Retinal pigment epithelial cell (primary cell): Measurements from ENCODE around the gene BCAN.

Source experiments
- DNase-seq: peaks from one replicate; pipeline ENCODE4 v3.0.0-alpha.2; 2010; ENCODE audit warnings: low read depth
- H3K4me3 ChIP-seq: 2 replicates; pipeline ENCODE4 v1.5.1; 2011; ENCODE audit warnings: mild to moderate bottlenecking, low read length, control low read depth, moderate library complexity
- TF ChIP-seq, protein P1 (sequence below): conservative IDR thresholded peaks from 2 replicates; pipeline ENCODE4 v1.5.1; 2011; ENCODE audit warnings: low read depth, low read length, control low read depth, inconsistent platforms

BCAN gene

GRCh38 chr1:156673387-156674121, 31.6 kb downstream of the BCAN start:
- TF ChIP-seq, protein P1, sequence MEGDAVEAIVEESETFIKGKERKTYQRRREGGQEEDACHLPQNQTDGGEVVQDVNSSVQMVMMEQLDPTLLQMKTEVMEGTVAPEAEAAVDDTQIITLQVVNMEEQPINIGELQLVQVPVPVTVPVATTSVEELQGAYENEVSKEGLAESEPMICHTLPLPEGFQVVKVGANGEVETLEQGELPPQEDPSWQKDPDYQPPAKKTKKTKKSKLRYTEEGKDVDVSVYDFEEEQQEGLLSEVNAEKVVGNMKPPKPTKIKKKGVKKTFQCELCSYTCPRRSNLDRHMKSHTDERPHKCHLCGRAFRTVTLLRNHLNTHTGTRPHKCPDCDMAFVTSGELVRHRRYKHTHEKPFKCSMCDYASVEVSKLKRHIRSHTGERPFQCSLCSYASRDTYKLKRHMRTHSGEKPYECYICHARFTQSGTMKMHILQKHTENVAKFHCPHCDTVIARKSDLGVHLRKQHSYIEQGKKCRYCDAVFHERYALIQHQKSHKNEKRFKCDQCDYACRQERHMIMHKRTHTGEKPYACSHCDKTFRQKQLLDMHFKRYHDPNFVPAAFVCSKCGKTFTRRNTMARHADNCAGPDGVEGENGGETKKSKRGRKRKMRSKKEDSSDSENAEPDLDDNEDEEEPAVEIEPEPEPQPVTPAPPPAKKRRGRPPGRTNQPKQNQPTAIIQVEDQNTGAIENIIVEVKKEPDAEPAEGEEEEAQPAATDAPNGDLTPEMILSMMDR, result no peak
- H3K4me3 ChIP-seq, result no peak overlapping the region
- no peak for DNase-seq

DNA sequence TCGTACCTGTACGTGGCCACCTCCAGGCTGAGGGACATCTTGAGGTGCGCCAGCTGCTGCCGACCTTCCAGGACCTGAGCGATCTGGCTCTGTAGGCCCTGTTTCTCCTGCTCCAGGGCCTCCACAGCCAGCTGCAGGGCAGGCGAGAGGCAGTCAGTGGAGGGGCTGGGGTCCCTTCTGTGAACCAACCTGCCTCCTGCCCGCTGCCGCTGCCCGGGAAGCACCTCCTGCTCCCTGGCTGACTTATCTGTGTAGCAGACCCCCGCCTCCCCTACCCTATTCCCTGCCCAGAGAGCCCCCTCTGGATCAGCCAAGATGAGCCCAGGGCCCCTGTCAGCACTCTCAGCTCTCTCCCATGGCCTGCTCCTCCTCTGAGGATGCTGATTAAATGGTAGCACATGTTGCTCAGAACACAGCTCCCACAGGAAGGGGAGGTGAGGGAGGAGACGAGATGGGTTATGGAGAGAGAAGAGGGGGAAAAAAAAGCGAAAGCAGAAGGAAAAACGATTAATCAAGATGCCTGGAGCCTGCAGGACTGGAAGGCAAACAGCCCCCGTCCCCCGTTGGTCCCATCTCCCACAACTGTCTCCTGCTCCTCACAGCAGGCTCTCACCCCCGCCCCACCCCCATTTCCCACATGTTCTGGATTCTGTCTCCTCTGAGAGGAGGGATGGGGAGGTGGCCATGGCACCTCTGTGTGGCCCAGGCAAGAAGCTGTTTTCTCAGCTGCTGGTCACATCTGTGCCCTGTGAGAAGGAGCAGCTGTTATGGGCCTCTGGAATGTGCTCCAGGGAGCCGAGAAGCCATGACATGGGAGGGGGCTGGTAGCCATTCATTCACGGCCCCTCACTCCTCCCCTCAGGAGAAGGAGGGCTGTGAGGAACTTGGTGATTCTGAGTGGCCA, 33.5 kb downstream of the BCAN start:
- no peak overlapping the region for H3K4me3 ChIP-seq
- TF ChIP-seq, protein P1, result no peak
- DNase-seq, result no peak

- no peak overlapping the region for H3K4me3 ChIP-seq
- DNase-seq, result no peak
- TF ChIP-seq, protein P1, result no peak
Observed at GRCh38 chr1:156676114-156676819, 34.4 kb downstream of the BCAN start.

DNA sequence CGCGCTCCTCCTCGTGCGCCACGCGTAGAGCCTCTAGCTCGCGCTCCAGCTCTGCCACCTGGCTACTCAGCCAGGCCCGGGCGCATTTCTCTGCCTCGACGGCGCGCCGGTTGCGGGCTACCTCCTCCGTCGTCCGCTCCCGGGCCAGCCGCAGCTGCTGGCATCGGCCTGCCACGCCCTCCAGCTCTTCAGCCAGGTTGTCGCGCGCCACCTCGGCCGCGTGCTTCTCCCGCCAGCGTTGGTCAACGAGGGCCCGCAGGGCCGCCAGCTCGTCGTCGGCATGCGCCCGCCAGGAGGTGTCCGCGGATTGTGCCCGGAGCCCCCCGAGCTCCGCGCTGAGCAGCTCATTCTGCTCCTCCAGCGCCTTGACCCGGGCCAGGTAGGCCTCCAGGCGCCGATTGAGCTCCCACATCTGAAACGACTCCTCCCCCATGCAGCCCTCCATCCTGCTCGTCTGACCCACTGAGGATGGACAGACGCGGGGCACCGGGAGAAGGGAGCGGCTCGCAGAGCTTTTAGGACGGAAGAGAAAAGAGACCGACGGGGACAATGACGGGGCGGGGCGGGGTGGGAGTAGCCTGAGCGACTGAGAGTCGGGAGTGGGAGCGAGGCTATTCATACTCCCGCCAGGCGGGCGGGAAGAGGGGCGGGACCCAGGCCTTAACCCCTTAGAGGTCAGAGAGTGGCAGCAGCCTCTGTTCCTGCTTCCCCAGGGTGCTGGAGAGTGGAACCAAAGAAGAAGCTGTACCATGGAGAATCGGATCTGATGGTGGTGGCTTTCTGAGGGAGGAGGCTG, 35.1 kb downstream of the BCAN start, which contains the start of gene NES:
Gene NES (minus strand): TSS at position 588 of the 796 bp plus-strand sequence. CDS start 143 bp downstream, at position 445.
- no peak for DNase-seq
- TF ChIP-seq, protein P1, result no peak
- H3K4me3 ChIP-seq, result peak within 1 kb of the TSS; percentile 14

- H3K4me3 ChIP-seq, result peak overlapping the region; percentile 14
- DNase-seq, result no peak
- TF ChIP-seq, protein P1, result peak; percentile 89
Observed at GRCh38 chr1:156677616-156678596, 36.0 kb downstream of the BCAN start.
